Measurements from ENCODE around the gene SOBP. TPM values are rescaled to one million over a fixed set of nuclear protein-coding genes. Genes with fewer than 3 reads are reported as not detected.

Gene SOBP
- total RNA-seq, 1 donor from 2014 or later, result 1.2 TPM

DNA sequence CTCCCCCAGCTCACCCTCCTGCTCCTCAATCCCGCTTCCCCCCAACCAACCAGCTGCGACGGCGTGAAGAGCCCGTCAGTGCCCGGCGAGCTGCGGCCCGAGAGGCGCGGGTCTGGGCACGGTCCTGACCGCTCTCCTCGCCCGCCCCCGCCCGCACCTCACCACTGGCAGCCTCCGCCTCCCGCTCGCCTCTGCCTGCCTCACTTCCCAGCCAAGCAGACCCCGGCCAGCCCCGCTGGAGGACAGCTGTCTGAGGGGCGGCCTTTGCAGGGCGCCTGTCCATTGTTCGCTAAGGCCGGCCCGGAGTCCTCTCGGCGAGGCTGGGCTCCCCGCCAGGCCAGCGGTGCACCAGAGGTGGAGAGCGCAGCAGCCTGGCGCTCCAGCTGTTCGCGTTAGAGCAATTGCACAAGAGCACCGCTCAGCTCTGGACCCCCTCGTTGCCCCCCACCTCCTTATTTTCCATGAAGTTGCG lies 1.3 kb downstream of the SOBP start:
- H3K4me3 ChIP-seq (ENCODE audit: low read depth, low read length), result peak overlapping the region; percentile 59
- TF ChIP-seq, protein P1, sequence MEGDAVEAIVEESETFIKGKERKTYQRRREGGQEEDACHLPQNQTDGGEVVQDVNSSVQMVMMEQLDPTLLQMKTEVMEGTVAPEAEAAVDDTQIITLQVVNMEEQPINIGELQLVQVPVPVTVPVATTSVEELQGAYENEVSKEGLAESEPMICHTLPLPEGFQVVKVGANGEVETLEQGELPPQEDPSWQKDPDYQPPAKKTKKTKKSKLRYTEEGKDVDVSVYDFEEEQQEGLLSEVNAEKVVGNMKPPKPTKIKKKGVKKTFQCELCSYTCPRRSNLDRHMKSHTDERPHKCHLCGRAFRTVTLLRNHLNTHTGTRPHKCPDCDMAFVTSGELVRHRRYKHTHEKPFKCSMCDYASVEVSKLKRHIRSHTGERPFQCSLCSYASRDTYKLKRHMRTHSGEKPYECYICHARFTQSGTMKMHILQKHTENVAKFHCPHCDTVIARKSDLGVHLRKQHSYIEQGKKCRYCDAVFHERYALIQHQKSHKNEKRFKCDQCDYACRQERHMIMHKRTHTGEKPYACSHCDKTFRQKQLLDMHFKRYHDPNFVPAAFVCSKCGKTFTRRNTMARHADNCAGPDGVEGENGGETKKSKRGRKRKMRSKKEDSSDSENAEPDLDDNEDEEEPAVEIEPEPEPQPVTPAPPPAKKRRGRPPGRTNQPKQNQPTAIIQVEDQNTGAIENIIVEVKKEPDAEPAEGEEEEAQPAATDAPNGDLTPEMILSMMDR (IDR thresholded peaks at IDR 0.05; ENCODE audit: insufficient read depth, low read length, poor library complexity, severe bottlenecking), result no peak
- H3K27me3 ChIP-seq (ENCODE audit: control insufficient read depth, insufficient read depth, low read length), result peaks cover 31% of the 10 kb centered on the region
- DNase-seq (ENCODE audit: low read depth), result no peak
- no peaks in the 10 kb centered on the region for H3K36me3 ChIP-seq (ENCODE audit: control insufficient read depth, insufficient read depth, low read length)

DNA sequence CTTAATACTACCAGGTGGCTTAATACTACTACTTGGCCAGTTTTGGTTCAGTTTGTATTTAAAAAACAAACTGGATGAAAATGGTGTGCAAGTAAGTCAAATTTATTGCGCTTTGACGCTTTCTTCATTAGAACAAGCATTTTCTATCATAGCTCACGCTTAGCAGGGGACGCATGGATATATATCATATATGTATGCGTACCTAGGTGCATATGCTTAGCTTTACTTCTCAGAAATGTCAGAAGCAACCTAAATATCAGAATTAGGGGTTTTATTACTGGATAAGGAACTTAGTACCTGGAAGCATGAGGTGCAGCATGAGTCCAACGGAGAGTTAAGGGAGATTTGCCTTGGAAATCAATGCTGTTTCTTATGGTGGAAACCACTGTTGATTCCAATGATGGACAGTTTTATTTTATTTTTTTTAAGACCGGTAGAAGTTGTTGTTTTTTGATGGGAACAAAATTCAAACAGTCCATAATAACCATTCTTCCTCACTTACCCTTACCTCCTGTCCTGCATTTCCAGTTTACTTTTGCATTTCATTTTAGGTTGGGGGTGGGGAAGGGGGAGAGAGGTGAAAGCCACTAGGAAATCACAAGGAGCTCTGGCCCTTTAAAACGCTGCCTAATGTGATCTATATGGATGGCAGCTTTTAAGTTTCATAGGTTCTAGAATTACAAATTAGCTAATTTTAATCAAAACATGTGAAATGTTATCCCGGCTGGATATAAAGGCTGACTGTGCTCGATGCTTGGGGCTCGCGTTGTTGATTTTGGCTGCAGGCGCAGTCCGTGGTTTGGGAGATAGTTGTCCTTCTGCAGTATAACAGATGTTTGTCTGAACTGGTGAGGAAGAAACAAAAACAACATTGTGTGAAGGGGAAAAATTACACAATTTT lies 2.1 kb downstream of the SOBP start:
- H3K4me3 ChIP-seq (ENCODE audit: low read depth, low read length), result no peak overlapping the region
- DNase-seq (ENCODE audit: low read depth), result no peak
- no peaks in the 10 kb centered on the region for H3K36me3 ChIP-seq (ENCODE audit: control insufficient read depth, insufficient read depth, low read length)
- TF ChIP-seq, protein P1 (IDR thresholded peaks at IDR 0.05; ENCODE audit: insufficient read depth, low read length, poor library complexity, severe bottlenecking), result no peak
- peaks cover 29% of the 10 kb centered on the region for H3K27me3 ChIP-seq (ENCODE audit: control insufficient read depth, insufficient read depth, low read length)

DNA sequence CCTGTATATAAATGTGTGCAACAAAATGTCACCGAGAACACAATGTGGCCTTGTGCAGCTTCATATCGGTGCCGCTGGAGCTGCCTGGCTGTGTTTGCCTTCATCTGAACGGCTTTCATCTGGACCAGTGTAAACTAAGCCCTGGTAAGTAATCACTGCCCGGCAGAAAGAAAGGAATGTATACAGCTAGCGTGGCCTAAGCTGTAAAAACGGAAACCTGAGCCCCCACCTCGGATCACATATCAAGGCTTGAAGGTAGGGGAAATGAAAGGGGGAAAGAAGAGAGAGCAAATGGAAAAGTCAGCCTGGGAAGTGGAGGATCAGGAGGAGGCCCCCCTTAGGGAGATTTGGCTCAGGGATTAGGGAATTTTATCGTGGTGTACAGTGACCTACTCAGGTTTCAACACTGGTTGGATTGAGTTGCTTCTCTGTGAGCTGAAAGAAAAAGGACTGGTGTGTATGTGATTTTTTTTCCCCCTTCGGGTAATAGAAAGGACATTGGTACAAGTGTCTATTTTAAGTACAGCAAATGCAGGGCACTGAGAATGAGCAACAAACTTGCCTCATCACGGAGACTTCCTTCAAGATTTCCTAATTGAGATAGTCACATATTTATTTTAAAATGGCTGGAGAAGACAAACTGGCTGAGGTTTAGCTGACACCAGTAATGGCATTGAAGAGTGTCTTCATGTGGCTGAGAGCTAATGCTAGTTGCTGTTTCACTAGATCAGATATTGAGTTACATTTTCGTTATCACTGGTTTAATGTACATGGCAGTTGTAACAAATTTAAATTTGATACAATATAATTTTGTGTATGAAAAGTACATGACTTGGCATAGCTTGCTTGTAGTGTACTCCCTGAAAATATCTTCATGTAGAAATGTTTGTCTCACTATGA lies 3.5 kb downstream of the SOBP start:
- Histone ChIP-seq H3K36me3 (ENCODE audit: control insufficient read depth, insufficient read depth, low read length) (no peaks in the 10 kb centered on the region), H3K27me3 (ENCODE audit: control insufficient read depth, insufficient read depth, low read length) (peaks cover 22% of the 10 kb centered on the region), H3K4me3 (ENCODE audit: low read depth, low read length) (no peak overlapping the region)
- TF ChIP-seq, protein P1 (IDR thresholded peaks at IDR 0.05; ENCODE audit: insufficient read depth, low read length, poor library complexity, severe bottlenecking), result no peak
- no peak for DNase-seq (ENCODE audit: low read depth)

DNA sequence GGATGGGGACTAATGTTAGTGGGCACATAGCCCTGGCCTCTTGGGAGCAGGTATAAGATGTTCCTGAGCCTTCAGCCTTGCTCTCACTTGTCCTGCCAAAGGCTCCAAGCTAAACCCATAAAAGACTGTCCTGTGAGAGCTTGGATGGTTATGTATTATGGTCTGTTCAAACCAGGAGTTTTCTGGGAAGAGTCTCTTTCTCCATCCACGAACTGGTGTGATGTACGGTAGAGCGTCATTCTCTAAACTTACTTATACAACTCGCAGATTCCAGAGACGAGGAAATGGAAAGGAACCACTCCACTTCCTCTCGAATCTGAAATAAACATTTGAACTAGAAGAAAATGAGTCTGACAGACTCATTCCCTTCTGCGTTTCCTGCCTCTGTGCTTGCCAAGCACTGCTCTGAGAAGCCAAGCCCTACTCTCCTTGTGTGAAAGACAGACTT lies 5.3 kb downstream of the SOBP start:
- TF ChIP-seq, protein P1 (IDR thresholded peaks at IDR 0.05; ENCODE audit: insufficient read depth, low read length, poor library complexity, severe bottlenecking), result no peak
- H3K36me3 ChIP-seq (ENCODE audit: control insufficient read depth, insufficient read depth, low read length), result no peaks in the 10 kb centered on the region
- no peak for DNase-seq (ENCODE audit: low read depth)
- no peak overlapping the region for H3K4me3 ChIP-seq (ENCODE audit: low read depth, low read length)
- peaks cover 10% of the 10 kb centered on the region for H3K27me3 ChIP-seq (ENCODE audit: control insufficient read depth, insufficient read depth, low read length)

DNA sequence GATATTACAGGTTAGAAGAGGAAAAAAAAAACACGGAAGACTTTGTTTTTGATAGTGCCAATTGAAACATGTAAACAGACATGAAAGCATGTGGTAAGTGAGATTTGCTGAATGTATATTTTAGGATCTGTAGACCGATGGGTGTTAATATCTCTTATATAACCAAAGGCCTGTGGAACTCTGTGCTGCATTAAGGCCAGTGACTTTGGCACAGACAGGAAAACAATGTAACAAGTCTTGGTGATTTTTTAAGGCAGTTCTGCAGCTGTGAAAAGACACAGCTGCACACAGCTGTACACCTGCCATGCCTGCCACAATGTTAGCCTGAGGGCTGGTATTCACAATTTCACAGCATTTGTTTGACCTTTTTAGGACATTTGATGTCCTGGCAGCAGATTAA lies 6.1 kb downstream of the SOBP start:
- Histone ChIP-seq H3K4me3 (ENCODE audit: low read depth, low read length) (no peak overlapping the region), H3K27me3 (ENCODE audit: control insufficient read depth, insufficient read depth, low read length) (peaks cover 5% of the 10 kb centered on the region), H3K36me3 (ENCODE audit: control insufficient read depth, insufficient read depth, low read length) (no peaks in the 10 kb centered on the region)
- TF ChIP-seq, protein P1 (IDR thresholded peaks at IDR 0.05; ENCODE audit: insufficient read depth, low read length, poor library complexity, severe bottlenecking), result no peak
- DNase-seq (ENCODE audit: low read depth), result no peak

All from kidney epithelial cell (primary cell).